SU-DHL-6 (cell line): Measurements from ENCODE around the gene PDF.

Source experiments
- H2AFZ ChIP-seq: fragments of 200-600 bp; sonication (generic); 2 replicates; pipeline ENCODE4 v1.6.1; 2014; ENCODE audit warnings: low read depth, mild to moderate bottlenecking, moderate library complexity, mixed read lengths, antibody characterized with exemption, low read length; ENCODE audit not compliant: severe bottlenecking
- H3F3A ChIP-seq: fragments of 200-600 bp; shearing (Covaris generic); 2 replicates; pipeline ENCODE4 v1.6.0; 2016; ENCODE audit warnings: antibody characterized with exemption, mild to moderate bottlenecking; ENCODE audit not compliant: insufficient read depth
- H3K27ac ChIP-seq: fragments of 200-600 bp; sonication (generic); 2 replicates; pipeline ENCODE4 v1.5.1; 2016; ENCODE audit warnings: low read depth, mild to moderate bottlenecking, low read length, moderate library complexity, mixed read lengths
- H3K27me3 ChIP-seq: fragments of 200-600 bp; sonication (generic), shearing (Covaris generic); 2 replicates; pipeline ENCODE4 v1.6.0; 2014; ENCODE audit warnings: mild to moderate bottlenecking, low read length
- H3K36me3 ChIP-seq: fragments of 200-600 bp; sonication (generic); 2 replicates; pipeline ENCODE4 v1.6.1; 2014; ENCODE audit warnings: mild to moderate bottlenecking, low read length, mixed read lengths
- H3K4me2 ChIP-seq: fragments of 300-600, 200-600 bp; shearing (Covaris generic), sonication (generic); 2 replicates; pipeline ENCODE4 v1.6.0; 2014; ENCODE audit warnings: low read length, low read depth, mild to moderate bottlenecking; ENCODE audit not compliant: poor library complexity, severe bottlenecking
- H3K4me3 ChIP-seq: fragments of 200-600 bp; sonication (generic); 2 replicates; pipeline ENCODE4 v1.5.1; 2014; ENCODE audit warnings: antibody characterized with exemption, low read length, mild to moderate bottlenecking, mixed read lengths; ENCODE audit not compliant: insufficient read depth, poor library complexity, severe bottlenecking
- H3K79me2 ChIP-seq: fragments of 200-600 bp; sonication (generic); 2 replicates; pipeline ENCODE4 v1.6.1; 2014; ENCODE audit warnings: mild to moderate bottlenecking, low read length, moderate library complexity; ENCODE audit not compliant: insufficient read depth
- H3K9ac ChIP-seq: fragments of 200-600 bp; sonication (generic); 2 replicates; pipeline ENCODE4 v1.7.0; 2014; ENCODE audit warnings: mild to moderate bottlenecking, low read length
- H3K9me2 ChIP-seq: fragments of 200-600 bp; sonication (generic); replicated peaks from 2 replicates; pipeline ENCODE4 v1.6.1; 2014; ENCODE audit warnings: low read length; ENCODE audit not compliant: insufficient read depth
- H3K9me3 ChIP-seq: fragments of 200-600 bp; sonication (generic); 2 replicates; pipeline ENCODE4 v1.6.1; 2014; ENCODE audit warnings: low read length, mixed read lengths; ENCODE audit not compliant: insufficient read depth
- H4K20me1 ChIP-seq: fragments of 200-600 bp; sonication (generic); 2 replicates; pipeline ENCODE4 v1.6.1; 2014; ENCODE audit warnings: low read depth, mild to moderate bottlenecking, antibody characterized with exemption, low read length, moderate library complexity, mixed read lengths
- CTCF ChIP-seq: fragments of 200-600 bp; sonication (generic); IDR thresholded peaks from one replicate; pipeline ENCODE4 v1.5.1; 2017; ENCODE audit warnings: antibody characterized with exemption, mild to moderate bottlenecking, low read length, moderate library complexity; ENCODE audit not compliant: insufficient read depth, poor library complexity, severe bottlenecking
- EZH2phosphoT487 ChIP-seq: fragments of 200-600 bp; sonication (generic), shearing (Covaris generic); conservative IDR thresholded peaks from 2 replicates; pipeline ENCODE4 v1.6.1; 2018; ENCODE audit warnings: mild to moderate bottlenecking, antibody characterized with exemption, low read length, moderate library complexity, mixed read lengths

The PDF gene

GRCh38 chr16:69320740-69321073, 9.7 kb downstream of the PDF start:
- Histone ChIP-seq H3K9me2 (no peaks in the 10 kb centered on the region), H3K27ac (no peak overlapping the region), H4K20me1 (peaks cover 3% of the 10 kb centered on the region; the same call in 1 of the 2 replicates), H3K4me3 (no peak overlapping the region), H3K4me2 (no peak overlapping the region), H3K79me2 (peaks cover 22% of the 10 kb centered on the region), H3K27me3 (no peaks in the 10 kb centered on the region), H3F3A (no peaks in the 10 kb centered on the region), H3K9ac (no peak overlapping the region), H3K36me3 (no peaks in the 10 kb centered on the region), H2AFZ (no peak overlapping the region), H3K9me3 (no peaks in the 10 kb centered on the region)
- no peak for TF ChIP-seq CTCF
- TF ChIP-seq EZH2phosphoT487: no peak

GRCh38 chr16:69319826-69320739, 10.3 kb downstream of the PDF start:
- Histone ChIP-seq H3K9me2 (no peaks in the 10 kb centered on the region), H3K36me3 (no peaks in the 10 kb centered on the region), H3F3A (no peaks in the 10 kb centered on the region), H3K9me3 (no peaks in the 10 kb centered on the region), H3K79me2 (peaks cover 19% of the 10 kb centered on the region), H2AFZ (no peak overlapping the region), H3K4me2 (no peak overlapping the region), H4K20me1 (peaks cover 3% of the 10 kb centered on the region; the same call in 1 of the 2 replicates), H3K4me3 (no peak overlapping the region), H3K27ac (no peak overlapping the region), H3K27me3 (no peaks in the 10 kb centered on the region), H3K9ac (no peak overlapping the region)
- no peak for TF ChIP-seq CTCF
- TF ChIP-seq EZH2phosphoT487: no peak

GRCh38 chr16:69319381-69319780, 11.0 kb downstream of the PDF start:
- no peaks in the 10 kb centered on the region for H3K36me3 ChIP-seq
- H3K79me2 ChIP-seq: peaks cover 18% of the 10 kb centered on the region
- H3K27me3 ChIP-seq: no peaks in the 10 kb centered on the region
- H3K9ac ChIP-seq: no peak overlapping the region
- no peak overlapping the region for H3K27ac ChIP-seq
- H3K4me3 ChIP-seq: no peak overlapping the region
- H3K9me2 ChIP-seq: no peaks in the 10 kb centered on the region
- H3F3A ChIP-seq: no peaks in the 10 kb centered on the region
- H3K4me2 ChIP-seq: no peak overlapping the region
- H4K20me1 ChIP-seq: peaks cover 3% of the 10 kb centered on the region; the same call in 1 of the 2 replicates
- TF ChIP-seq CTCF (no peak), EZH2phosphoT487 (no peak)
- H2AFZ ChIP-seq: no peak overlapping the region
- no peaks in the 10 kb centered on the region for H3K9me3 ChIP-seq
